Astrocyte of the cerebellum (primary cell): ENCODE data around the gene TNFRSF11A.
A peak's percentile ranks its signal among the peaks of the same experiment; 100 is the strongest.

ENCODE experiments used
- DNase-seq: peaks from one replicate; pipeline ENCODE4 v3.0.0-alpha.2; 2011; ENCODE audit warnings: low read depth
- H3K4me3 ChIP-seq: 2 replicates; pipeline ENCODE4 v1.5.1; 2011; ENCODE audit warnings: mild to moderate bottlenecking, low read depth, low read length, moderate library complexity
- in situ Hi-C: cut with HindIII; loops from 2 replicates; pipeline ENCODE4 v1.10.0; 2017; ENCODE audit warnings: low sequenced_read_pairs
- TF ChIP-seq, protein P1 (sequence below): IDR thresholded peaks from 2 replicates; pipeline ENCODE4 v1.5.1; 2012; ENCODE audit warnings: low read length, low read depth, moderate library complexity, mild to moderate bottlenecking; ENCODE audit errors: missing control alignments

TNFRSF11A gene

DNA sequence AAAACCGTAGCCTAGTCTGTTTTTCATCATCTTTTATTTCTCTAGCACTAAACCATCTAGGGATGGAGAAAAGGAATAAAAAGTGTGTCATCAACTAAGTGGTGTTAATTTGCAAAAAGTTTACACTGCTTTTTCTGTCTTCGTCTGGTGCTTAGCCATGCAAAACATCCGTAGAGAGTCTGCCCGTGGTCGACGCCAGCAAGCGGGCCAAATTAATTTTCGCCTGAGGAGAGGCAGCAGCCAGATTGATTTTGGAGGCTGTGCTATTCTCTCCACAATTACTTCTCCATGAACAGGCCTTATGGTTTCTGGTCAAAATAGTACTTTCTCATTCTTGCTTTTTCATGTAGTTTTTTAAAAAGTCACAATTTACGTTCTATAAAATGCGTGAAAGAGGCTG, 46.3 kb downstream of the TNFRSF11A start:
- TF ChIP-seq, protein P1, sequence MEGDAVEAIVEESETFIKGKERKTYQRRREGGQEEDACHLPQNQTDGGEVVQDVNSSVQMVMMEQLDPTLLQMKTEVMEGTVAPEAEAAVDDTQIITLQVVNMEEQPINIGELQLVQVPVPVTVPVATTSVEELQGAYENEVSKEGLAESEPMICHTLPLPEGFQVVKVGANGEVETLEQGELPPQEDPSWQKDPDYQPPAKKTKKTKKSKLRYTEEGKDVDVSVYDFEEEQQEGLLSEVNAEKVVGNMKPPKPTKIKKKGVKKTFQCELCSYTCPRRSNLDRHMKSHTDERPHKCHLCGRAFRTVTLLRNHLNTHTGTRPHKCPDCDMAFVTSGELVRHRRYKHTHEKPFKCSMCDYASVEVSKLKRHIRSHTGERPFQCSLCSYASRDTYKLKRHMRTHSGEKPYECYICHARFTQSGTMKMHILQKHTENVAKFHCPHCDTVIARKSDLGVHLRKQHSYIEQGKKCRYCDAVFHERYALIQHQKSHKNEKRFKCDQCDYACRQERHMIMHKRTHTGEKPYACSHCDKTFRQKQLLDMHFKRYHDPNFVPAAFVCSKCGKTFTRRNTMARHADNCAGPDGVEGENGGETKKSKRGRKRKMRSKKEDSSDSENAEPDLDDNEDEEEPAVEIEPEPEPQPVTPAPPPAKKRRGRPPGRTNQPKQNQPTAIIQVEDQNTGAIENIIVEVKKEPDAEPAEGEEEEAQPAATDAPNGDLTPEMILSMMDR = no peak
- DNase-seq = no peak
- in situ Hi-C loops = no loop called here

DNA sequence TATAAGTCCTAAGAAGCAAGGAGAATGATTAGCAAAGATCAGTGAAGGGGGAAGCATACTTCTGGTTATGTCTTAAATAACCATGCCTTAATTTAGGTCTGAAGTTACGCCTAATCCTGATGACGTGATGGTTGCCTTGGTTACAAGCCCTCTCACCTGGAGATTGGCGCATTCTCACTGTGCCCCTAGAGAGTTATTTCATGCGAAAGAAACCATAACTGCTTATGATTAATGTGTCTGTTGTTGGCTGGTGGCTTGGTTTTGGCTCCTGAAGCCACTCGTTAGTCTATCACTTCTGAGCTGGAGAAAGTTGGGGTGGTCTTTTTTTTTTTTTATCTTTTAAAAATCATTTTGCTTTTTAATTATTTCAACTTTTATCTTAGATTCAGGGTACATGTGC, 47.0 kb downstream of the TNFRSF11A start:
- in situ Hi-C loops = no loop called here
- no peak overlapping the region for H3K4me3 ChIP-seq
- peak; percentile 37 for DNase-seq
- TF ChIP-seq, protein P1 = no peak

More for the DNA sequence above, 46.3 kb downstream of the TNFRSF11A start:
- H3K4me3 ChIP-seq = no peak overlapping the region

DNA sequence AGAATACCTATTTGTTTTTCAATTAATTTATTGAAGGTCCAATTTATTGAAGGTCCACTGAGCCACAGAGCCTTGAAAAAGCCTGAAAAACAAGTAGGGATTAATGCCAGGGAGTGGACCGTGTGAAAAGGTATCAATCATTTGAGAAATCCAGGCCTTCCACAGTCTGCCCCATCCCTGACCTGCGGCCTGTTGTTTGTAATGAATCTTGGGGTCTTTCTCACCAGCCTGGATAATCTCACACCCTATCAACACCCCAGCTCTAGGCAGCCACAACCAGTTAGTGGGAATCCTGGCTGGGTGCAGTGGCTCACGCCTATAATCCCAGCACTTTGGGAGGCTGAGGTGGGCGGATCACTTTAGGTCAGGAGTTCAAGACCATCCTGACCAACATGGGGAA, 47.8 kb downstream of the TNFRSF11A start:
- in situ Hi-C loops = no loop called here
- no peak overlapping the region for H3K4me3 ChIP-seq
- DNase-seq = no peak
- TF ChIP-seq, protein P1 = no peak

DNA sequence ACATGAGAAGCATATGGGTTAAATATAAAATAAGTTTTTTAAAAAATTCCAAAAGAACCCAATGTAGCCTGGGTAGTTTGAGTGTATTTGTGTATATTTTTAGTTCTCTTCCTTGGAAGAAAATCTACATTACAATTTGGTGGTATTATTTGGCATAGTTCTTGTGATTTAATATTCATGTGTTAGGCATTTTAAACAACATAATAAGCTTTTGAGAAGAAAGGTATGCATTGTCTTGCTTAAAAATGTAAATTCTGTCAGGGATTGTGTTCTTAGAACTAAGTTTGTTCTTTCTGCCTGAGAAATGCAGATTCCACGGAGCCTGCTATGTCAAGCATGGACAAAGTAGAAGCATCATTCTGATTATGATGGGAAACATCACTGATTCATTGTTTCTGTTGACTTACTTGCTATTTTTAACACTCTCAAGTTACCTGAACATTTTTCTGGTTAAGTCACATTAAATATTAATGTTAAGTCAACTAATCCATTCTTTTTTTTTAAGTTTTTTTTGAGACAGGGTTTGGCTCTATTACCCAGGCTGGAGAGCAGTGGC, 49.4 kb downstream of the TNFRSF11A start:
- in situ Hi-C loops = no loop called here
- no peak for DNase-seq
- TF ChIP-seq, protein P1 = no peak
- H3K4me3 ChIP-seq = no peak overlapping the region

DNA sequence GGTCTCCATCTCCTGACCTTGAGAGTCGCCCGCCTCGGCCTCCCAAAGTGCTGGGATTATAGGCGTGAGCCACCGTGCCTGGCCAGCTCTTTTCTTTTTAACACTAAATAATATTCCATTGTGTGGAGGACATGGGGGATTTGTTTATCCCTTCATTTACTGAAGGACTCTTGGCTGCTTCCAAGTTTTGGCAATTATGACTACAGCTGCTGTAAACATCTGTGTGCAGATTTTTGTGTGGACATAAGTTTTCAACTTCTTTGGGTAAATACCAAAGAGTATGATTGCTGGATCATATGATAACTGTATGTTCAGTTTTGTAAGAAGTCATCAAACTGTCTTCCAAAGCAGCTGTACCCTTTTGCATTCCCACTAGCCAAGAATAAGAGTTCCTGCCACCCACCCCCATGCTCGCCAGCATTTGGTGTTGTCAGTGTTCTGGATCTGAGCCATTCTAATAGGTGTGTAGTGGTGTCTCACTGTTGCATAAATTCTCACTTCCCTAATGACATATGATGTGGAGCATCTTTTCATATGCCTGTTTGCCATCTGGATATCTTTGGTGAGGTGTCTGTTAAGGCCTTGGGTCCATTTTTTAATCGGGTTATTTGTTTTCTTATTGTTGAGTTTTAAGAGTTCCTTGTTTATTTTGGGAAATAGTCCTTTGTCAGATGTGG, 52.2 kb downstream of the TNFRSF11A start:
- in situ Hi-C loops = no loop called here
- TF ChIP-seq, protein P1 = no peak

DNA sequence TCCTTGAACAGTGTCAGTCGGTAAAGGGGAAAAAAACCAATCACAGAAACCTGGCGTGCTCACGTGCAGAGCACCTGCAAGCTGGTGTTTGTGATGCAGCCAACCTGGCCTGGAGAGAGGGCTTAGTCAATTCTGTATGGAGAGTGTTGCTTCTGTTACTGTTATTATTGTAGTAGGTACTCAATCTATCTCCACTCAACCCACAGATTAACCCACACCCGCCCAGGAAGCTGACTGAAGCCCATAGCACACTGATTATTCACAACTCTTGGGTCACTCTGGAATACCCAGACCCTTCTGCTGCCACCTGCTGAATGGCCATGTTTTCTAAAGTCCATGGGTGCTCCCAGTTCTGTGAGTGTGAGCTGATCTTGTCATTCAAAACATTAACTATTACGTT, 53.9 kb downstream of the TNFRSF11A start:
- in situ Hi-C loops = no loop called here
- TF ChIP-seq, protein P1 = no peak
- no peak overlapping the region for H3K4me3 ChIP-seq
- no peak for DNase-seq

More for the DNA sequence above, 52.2 kb downstream of the TNFRSF11A start:
- H3K4me3 ChIP-seq = no peak overlapping the region
- no peak for DNase-seq
